Measurements from ENCODE around the gene ZXDC.

DNA sequence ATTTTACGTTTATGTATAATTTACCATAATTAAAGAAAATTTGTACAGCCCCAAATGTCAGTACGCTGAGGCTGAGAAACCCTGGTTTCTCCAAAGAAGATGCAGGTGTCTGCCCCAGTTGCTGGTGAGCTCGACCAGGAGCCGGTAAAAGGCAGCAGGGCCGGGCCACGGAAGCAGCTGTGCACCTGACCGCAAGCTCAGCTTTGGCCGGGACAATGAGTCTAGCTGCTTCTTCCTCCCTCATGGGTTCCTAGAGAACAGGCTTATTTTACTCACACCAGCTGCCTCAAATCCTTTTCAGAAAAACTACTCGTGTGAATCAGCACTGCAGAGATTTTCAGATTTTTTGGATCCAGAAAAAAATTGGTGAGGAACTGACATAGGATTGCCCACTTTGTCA lies 18.0 kb upstream of the ZXDC start:
- TF ChIP-seq, protein P1, sequence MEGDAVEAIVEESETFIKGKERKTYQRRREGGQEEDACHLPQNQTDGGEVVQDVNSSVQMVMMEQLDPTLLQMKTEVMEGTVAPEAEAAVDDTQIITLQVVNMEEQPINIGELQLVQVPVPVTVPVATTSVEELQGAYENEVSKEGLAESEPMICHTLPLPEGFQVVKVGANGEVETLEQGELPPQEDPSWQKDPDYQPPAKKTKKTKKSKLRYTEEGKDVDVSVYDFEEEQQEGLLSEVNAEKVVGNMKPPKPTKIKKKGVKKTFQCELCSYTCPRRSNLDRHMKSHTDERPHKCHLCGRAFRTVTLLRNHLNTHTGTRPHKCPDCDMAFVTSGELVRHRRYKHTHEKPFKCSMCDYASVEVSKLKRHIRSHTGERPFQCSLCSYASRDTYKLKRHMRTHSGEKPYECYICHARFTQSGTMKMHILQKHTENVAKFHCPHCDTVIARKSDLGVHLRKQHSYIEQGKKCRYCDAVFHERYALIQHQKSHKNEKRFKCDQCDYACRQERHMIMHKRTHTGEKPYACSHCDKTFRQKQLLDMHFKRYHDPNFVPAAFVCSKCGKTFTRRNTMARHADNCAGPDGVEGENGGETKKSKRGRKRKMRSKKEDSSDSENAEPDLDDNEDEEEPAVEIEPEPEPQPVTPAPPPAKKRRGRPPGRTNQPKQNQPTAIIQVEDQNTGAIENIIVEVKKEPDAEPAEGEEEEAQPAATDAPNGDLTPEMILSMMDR (IDR thresholded peaks at IDR 0.05), result no peak
- no peak for TF ChIP-seq EP300 (IDR thresholded peaks at IDR 0.05)
- no peak for TF ChIP-seq POLR2A (IDR thresholded peaks at IDR 0.05)

All from tibial nerve (tissue), 4 donors.